HCEC 1CT (cell line): ENCODE measurements around the gene OR10V1.

Source experiments
- DNase-seq: peaks from one replicate; pipeline ENCODE4 v3.0.0-alpha.2; 2017

OR10V1 gene, protein sequence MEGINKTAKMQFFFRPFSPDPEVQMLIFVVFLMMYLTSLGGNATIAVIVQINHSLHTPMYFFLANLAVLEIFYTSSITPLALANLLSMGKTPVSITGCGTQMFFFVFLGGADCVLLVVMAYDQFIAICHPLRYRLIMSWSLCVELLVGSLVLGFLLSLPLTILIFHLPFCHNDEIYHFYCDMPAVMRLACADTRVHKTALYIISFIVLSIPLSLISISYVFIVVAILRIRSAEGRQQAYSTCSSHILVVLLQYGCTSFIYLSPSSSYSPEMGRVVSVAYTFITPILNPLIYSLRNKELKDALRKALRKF

GRCh38 chr11:59713745-59714144 is at the start of gene OR10V1:
TSS of gene OR10V1 (minus strand) at chr11:59713845. CDS start at chr11:59713845, 0 bp downstream.
- DNase-seq: no peak

DNA sequence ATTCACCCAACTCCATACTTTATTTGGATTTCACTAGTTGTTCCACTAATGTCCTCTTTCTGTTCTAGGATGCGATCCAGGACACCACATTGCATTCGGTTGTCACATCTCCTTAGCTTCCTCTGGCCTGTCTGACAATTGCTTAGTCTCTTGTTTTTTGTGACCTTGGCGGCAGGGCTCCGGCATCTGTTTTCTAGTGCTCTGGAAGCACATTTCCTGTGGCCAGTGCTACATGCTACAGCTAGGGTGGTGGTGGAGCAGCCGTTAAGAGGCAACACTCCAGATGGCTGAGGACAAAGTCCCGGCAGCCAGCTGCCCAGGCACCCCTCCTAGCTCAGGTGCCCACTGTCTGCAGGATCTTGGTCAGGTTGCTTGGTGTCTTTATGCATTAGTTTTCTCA is 48.3 kb upstream of the OR10V1 start:
- no peak for DNase-seq

DNA sequence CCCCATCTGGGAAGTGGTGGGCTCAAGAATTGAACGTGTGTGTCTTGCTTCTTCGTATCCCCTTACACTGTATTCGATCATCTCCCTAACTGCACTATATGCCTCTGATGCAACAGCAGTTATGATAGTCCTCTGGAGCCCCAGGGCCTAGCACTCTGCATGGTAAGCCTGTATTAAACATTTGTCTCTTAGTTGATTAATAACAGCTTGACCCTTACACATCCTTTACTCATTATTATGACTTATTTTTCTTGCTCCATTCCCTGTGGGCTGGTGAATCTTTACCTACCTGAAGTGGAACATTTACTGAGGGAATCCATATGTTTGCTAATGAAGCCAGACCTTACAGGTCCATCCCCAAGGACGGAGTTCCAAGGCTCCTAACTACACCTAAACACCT is 47.1 kb upstream of the OR10V1 start:
- no peak for DNase-seq

DNA sequence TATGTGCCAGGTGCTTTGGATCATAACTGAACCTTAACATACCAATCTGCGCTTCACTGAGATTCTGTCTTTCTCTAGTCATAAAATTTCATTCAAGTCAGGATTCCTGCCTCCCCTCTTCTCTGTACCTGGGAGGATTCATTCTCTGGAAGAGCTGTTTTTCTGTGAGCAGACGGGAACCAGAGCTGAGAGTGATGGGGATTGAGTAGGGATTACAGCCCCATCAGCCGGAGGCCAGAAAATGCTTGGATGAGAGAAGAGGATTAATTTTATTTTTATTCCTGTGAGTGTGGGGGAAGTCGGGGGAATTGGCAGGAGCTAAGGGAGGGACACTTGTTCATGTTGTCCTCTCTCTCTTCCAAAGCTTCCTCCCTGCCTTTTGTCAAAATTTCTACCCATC is 46.3 kb upstream of the OR10V1 start:
- DNase-seq: no peak

- no peak for DNase-seq
Measured at GRCh38 chr11:59758401-59759037, 44.9 kb upstream of the OR10V1 start.

DNA sequence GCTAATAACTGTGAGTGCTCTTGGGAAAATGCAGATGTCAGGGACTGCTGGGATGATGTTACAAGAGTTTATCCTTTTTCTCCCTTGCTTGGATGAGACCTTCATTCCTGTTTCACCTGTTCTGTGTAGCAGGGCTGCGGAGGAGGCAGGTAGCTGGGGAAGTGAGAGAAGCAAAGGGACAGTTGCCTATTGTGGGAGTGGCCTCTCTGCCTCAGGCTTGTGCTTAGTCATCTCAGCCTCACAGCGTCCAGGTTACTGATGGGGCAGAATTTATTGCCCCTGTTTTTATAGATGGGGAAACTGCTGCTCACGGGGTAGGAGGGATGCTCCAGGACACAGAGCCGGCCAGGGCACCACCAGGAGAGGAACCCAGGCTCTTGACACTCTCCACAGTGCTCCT is 43.2 kb upstream of the OR10V1 start:
- DNase-seq: peak; percentile 23

- DNase-seq: peak; percentile 34
Measured at GRCh38 chr11:59756558-59756840, 42.9 kb upstream of the OR10V1 start.

GRCh38 chr11:59755701-59756557 is 42.3 kb upstream of the OR10V1 start:
- DNase-seq: peak; percentile 80

DNA sequence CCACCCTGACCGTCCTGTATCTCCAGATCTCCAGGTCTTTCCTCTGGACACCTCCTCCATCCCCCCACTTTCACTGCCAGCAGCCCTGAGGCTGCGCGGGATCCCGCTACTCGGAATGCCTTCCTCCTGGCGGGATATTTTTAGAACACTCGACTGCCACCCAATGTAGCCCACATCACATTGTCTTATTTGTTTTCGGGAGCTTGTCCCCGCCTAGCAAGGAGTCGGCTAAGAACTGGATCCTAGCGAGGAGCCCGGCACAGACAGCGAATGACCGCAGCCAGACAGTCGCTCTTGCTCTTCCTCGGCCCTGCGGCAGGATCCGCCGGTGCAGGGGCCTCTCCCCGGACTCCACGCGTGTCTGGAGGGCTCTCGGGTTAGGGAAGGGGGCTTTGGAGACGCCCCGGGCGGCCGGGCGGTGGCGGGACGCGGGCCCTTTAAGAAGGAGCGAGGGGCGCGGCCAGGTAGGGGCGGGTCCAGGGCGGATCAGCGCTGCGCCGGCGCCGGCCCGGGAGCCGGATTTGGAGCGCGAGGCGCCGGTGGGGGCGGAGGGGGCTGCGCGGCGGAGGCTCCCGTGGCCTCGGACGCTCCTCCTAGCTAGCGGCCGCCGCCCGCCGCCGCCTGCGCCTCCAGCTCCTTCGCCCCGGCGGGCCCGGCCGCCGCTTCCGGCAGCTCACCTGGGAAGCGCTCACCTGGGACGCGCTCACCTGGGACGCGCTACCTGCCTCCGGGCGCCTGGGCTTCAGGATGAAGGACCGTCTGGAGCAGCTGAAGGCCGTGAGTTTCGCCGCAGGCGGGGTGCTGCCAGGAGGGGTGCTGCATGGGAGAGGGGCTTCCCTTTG is 41.4 kb upstream of the OR10V1 start, which contains the start of gene STX3:
Gene STX3, plus strand, starts transcription at position 518 of the 842 bp plus-strand sequence. Its CDS starts 230 bp downstream, at position 748.
- DNase-seq: peak; percentile 76

GRCh38 chr11:59754494-59754858 is 40.8 kb upstream of the OR10V1 start:
- DNase-seq: peak; percentile 16

- DNase-seq: peak; percentile 77
Measured at GRCh38 chr11:59753650-59754493, 40.2 kb upstream of the OR10V1 start.

GRCh38 chr11:59746111-59746510 is 32.5 kb upstream of the OR10V1 start:
- no peak for DNase-seq

DNA sequence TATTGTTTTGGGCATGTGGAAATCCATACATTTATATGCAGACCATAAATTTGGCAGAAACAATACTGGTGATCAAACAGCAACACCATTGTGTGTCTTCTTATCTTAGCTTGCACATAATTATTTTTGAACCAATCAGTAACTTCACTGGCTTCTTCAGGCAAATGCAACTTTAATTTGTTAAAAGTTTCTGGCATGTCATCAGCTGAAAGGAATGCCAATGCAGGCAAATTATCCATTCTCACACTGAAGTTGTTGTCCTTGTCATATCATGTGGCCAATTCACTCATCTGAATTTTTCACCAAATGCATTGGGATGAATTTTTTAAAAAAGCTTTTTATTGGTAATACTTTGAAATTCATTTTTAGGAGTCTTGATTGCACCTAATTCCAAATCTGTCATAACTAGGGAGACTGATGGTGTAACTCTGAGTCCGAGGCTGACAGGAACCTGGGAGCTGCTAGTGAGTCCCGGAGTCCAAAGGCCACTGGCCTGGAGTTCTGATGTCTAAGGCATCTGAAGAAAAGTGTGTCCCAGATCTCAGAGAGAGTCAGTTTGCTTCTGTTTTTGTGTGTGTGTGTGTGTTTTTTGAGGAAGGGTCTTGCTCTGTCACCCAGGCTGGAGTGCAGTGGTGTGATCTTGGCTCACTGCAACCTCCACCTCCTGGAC is 17.4 kb upstream of the OR10V1 start:
- DNase-seq: no peak

- DNase-seq: no peak
Measured at GRCh38 chr11:59729834-59730233, 16.2 kb upstream of the OR10V1 start.

- DNase-seq: no peak
Measured at GRCh38 chr11:59728913-59729312, 15.3 kb upstream of the OR10V1 start.

DNA sequence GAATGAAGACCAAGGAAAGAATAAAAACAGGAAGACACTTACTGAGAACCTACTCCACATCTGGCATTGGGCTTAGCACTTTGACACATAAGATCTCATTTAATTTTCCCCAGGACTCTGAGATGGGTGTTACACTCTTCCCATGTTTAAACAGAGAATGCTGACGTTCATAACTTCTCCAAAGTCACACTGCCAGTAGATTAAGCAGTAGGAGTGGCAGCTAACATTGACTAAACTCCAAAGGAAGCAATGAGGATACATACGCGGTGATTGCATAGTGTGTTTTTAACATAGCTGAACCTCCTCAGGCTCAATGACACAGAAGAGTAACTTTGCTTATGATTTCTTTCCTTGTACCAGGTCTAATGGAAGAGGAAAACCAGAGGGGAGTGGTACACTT is 14.5 kb upstream of the OR10V1 start:
- no peak for DNase-seq

DNA sequence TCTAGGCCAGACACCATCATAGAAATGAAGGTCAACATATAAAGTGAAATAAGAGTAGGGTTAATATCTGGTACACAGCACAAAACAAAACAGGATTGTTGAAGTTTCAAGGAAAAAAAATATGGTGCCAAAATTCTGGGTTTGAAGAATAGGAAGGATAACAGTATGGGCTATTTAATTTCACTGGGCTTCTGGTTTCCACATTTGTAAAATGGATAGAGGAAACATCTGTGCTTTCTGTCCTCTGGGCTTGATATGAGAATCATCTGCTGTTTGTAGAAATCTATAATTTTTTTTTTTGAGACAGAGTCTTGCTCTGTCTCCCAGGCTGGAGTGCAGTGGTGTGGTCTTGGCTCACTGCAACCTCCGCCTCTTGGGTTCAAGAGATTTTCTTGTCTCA is 13.8 kb upstream of the OR10V1 start:
- DNase-seq: no peak

DNA sequence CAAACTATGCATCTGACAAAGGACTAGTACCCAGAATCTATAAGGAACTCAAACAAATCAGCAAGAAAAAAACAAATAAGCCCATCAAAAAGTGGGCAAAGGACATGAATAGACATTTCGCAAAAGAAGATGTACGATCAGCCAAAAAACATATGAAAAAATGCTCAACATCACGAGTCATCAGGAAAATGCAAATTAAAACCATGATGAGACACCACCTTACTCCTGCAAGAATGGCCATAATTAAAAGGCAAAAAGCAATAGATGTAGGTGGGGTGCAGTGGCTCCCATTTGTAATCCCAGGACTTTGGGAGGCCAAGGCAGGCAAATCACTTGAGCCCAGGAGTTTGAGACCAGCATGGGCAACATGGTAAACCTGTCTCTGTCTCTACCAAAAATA is 10.4 kb upstream of the OR10V1 start:
- DNase-seq: no peak

DNA sequence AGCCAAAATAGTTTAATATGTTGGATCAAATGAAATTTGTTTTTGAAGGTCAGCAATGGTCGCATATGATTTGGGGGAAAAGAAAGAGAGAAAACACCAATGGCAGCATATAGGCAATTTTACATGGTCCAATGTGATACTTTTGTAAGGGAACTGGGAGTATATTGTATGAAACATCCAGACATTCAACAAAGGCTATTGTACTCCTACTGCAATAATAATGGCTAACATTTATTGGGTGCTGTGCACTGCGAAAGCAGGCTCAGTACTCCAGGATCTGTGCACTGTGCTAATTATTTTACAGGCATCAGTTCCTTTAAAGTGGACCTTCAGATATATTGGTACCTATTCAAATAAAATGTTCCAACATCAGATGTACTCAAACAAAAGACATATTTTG is 5.9 kb upstream of the OR10V1 start:
- no peak for DNase-seq

DNA sequence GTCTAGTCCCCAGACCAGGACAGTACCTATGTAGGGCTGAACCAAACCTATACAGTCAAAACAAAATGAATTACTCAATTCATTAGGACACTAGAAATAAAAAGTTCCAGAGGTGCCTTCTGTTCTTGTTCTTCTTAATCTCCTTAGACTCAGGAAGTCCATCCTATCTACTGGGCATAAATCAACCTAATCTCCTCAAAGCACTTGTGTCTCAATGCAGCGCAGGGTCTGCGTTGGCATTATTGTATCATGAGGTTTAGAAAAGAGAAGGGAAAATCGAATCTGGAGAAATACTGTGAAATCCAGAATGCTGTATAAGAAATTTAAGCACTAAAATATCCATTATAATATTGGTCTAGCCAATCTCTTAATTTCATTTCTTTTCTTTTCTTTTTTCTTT is 2.4 kb upstream of the OR10V1 start:
- DNase-seq: no peak

- no peak for DNase-seq
Measured at GRCh38 chr11:59710136-59710847, 3.4 kb downstream of the OR10V1 start.
